CD4-positive, CD25-positive, alpha-beta regulatory T cell (primary cell): ENCODE results near the gene INPPL1. TPM values are rescaled to one million over a fixed set of nuclear protein-coding genes. Genes with fewer than 3 reads are reported as not detected.
"Not testable (repeated sequence)": the region's sequence is repeated elsewhere in the genome, so short reads cannot be mapped to it uniquely, and the experiment has no call there.

ENCODE experiments used
- ATAC-seq, 2 donors: fragments of 150-1000 bp; cut with Tn5 transposase; one replicate each; pipeline ENCODE4 v1.10.0; 2021; ENCODE audit warnings: low read depth in 2 of 2, moderate number of reproducible peaks in 2 of 2, moderate library complexity in 1 of 2
- DNase-seq, 3 donors: peaks; one replicate each; pipeline versions ENCODE4 v3.0.0 to v3.0.0-alpha.2; 2012 to 2022; ENCODE audit warnings: mixed read lengths in 1 of 3
- H3K27ac ChIP-seq: one replicate; pipeline ENCODE4 v1.7.0; 2013; ENCODE audit warnings: mild to moderate bottlenecking, low read length; ENCODE audit not compliant: insufficient read depth, poor library complexity, severe bottlenecking
- H3K27me3 ChIP-seq: one replicate; pipeline ENCODE4 v1.7.0; 2013; ENCODE audit warnings: low read length; ENCODE audit not compliant: control insufficient read depth, insufficient read depth
- H3K36me3 ChIP-seq: one replicate; pipeline ENCODE4 v1.7.0; 2013; ENCODE audit warnings: mild to moderate bottlenecking, low read length, moderate library complexity; ENCODE audit not compliant: control insufficient read depth, insufficient read depth
- H3K4me1 ChIP-seq: 2 replicates; pipeline ENCODE4 v1.7.0; 2013; ENCODE audit warnings: mild to moderate bottlenecking, low read length; ENCODE audit not compliant: insufficient read depth, control insufficient read depth, poor library complexity, severe bottlenecking
- H3K4me3 ChIP-seq: one replicate; pipeline ENCODE4 v1.7.0; 2013; ENCODE audit warnings: low read depth, mild to moderate bottlenecking, low read length, moderate library complexity
- H3K9me3 ChIP-seq, 2 experiments: 1 replicate in 1 of 2; 2 replicates in 1 of 2; pipeline ENCODE4 v1.7.0; 2013; ENCODE audit warnings: low read length in 2 of 2, mild to moderate bottlenecking in 1 of 2, moderate library complexity in 1 of 2; ENCODE audit not compliant: control insufficient read depth in 2 of 2
- H3K27ac Mint-ChIP-seq, 3 donors: one replicate each; pipeline ENCODE4 v1.8.0; 2020 to 2022; ENCODE audit warnings: mild to moderate bottlenecking in 3 of 3, mixed read lengths in 3 of 3, moderate library complexity in 2 of 3
- H3K27me3 Mint-ChIP-seq: one replicate; pipeline ENCODE4 v1.8.0; 2022; ENCODE audit warnings: mild to moderate bottlenecking, mixed read lengths
- H3K36me3 Mint-ChIP-seq: one replicate; pipeline ENCODE4 v1.8.0; 2020; ENCODE audit warnings: mixed read lengths
- H3K4me1 Mint-ChIP-seq, 4 donors: one replicate each; pipeline ENCODE4 v1.8.0; 2020 to 2022; ENCODE audit warnings: mixed read lengths in 4 of 4, mild to moderate bottlenecking in 1 of 4
- H3K4me3 Mint-ChIP-seq, 4 donors: one replicate each; pipeline ENCODE4 v1.8.0; 2020 to 2022; ENCODE audit warnings: mild to moderate bottlenecking in 4 of 4, mixed read lengths in 4 of 4, moderate library complexity in 3 of 4
- H3K9me3 Mint-ChIP-seq, 7 donors: one replicate each; pipeline ENCODE4 v1.8.0; 2020 to 2022; ENCODE audit warnings: mixed read lengths in 7 of 7, mild to moderate bottlenecking in 3 of 7, moderate library complexity in 2 of 7
- polyA plus RNA-seq, 4 donors: library from polyadenylated mRNA; unstranded; fragments of 300-500 nt; fragmentation: Illumina TruSeq; gene quantifications; one replicate each; pipeline ENCODE4 v1.2.3, GENCODE V29; 2021
- total RNA-seq: library from RNA; stranded (reverse); gene quantifications from one replicate; pipeline ENCODE4 v1.2.3, GENCODE V29; 2022

INPPL1 gene
- total and polyA plus RNA-seq, 5 donors from 2014 or later = 3.6 to 101 (median 4.3) TPM

DNA sequence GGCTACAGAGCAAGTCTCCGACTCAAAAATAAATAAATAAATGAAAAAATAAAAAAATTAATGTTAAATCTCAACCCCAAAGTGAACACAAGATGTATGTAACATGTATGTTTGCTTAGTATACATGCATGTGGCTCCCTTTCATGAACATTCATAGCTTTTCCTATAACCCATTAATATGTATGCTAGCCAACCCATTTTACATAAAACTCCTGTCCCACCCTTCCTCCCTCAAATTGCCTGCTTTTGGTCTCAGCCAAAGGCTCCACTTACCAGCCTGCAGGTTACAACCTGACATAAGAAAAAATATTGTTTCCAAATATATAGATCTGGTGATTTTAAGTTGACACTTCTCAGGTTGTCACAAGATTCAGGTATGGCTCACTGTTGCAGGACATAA, 36.3 kb upstream of the INPPL1 start:
- Histone ChIP-seq H3K4me1 (no peaks in the 10 kb centered on the region), H3K27ac (no peak overlapping the region), H3K4me3 (no peak overlapping the region), H3K27me3 (no peaks in the 10 kb centered on the region), H3K9me3 (no peaks in the 10 kb centered on the region), H3K36me3 (no peaks in the 10 kb centered on the region)
- no peak for ATAC-seq
- no peaks in the 10 kb centered on the region for H3K9me3 Mint-ChIP-seq
- no peak overlapping the region for H3K27ac Mint-ChIP-seq
- DNase-seq = no peak
- H3K27me3 Mint-ChIP-seq = peaks cover 5% of the 10 kb centered on the region
- H3K4me1 Mint-ChIP-seq = peaks cover 0 to 4% (median under 1%) of the 10 kb centered on the region in 4 donors
- H3K4me3 Mint-ChIP-seq = no peak overlapping the region
- no peaks in the 10 kb centered on the region for H3K36me3 Mint-ChIP-seq

GRCh38 chr11:72189455-72190250, 34.9 kb upstream of the INPPL1 start:
- ATAC-seq (no peak), DNase-seq (no peak)
- Histone ChIP-seq H3K36me3 (no peaks in the 10 kb centered on the region), H3K27me3 (no peaks in the 10 kb centered on the region), H3K9me3 (no peaks in the 10 kb centered on the region), H3K4me1 (no peaks in the 10 kb centered on the region), H3K27ac (no peak overlapping the region), H3K4me3 (no peak overlapping the region)
- no peak overlapping the region for H3K4me3 Mint-ChIP-seq
- no peaks in the 10 kb centered on the region for H3K9me3 Mint-ChIP-seq
- H3K36me3 Mint-ChIP-seq = no peaks in the 10 kb centered on the region
- no peak overlapping the region for H3K27ac Mint-ChIP-seq
- H3K27me3 Mint-ChIP-seq = no peaks in the 10 kb centered on the region
- no peaks in the 10 kb centered on the region for H3K4me1 Mint-ChIP-seq

- Mint-ChIP-seq H3K4me3 (no peak overlapping the region), H3K36me3 (no peaks in the 10 kb centered on the region), H3K27ac (peak overlapping the region in 1 of 3 donors; percentile 17), H3K27me3 (no peaks in the 10 kb centered on the region), H3K4me1 (no peaks in the 10 kb centered on the region), H3K9me3 (no peaks in the 10 kb centered on the region)
- H3K9me3 ChIP-seq = no peaks in the 10 kb centered on the region
- no peak overlapping the region for H3K4me3 ChIP-seq
- no peak for DNase-seq
- no peak for ATAC-seq
- no peaks in the 10 kb centered on the region for H3K36me3 ChIP-seq
- no peaks in the 10 kb centered on the region for H3K27me3 ChIP-seq
- H3K27ac ChIP-seq = no peak overlapping the region
- no peaks in the 10 kb centered on the region for H3K4me1 ChIP-seq
These were observed 33.9 kb upstream of the INPPL1 start for GRCh38 chr11:72190631-72191071.

GRCh38 chr11:72191961-72192381, 32.6 kb upstream of the INPPL1 start, which contains the start of gene FOLR1:
Gene FOLR1 (plus strand): TSS chr11:72192140. CDS start chr11:72192174, 34 bp downstream.
- Mint-ChIP-seq H3K9me3 (no peaks in the 10 kb centered on the region), H3K4me1 (no peaks in the 10 kb centered on the region), H3K27ac (no peak within 1 kb of the TSS), H3K36me3 (no peaks in the 10 kb centered on the region), H3K27me3 (no peaks in the 10 kb centered on the region), H3K4me3 (no peak within 1 kb of the TSS)
- no peak within 1 kb of the TSS for H3K4me3 ChIP-seq
- no peak for ATAC-seq
- H3K27me3 ChIP-seq = no peaks in the 10 kb centered on the region
- H3K9me3 ChIP-seq = no peaks in the 10 kb centered on the region
- no peaks in the 10 kb centered on the region for H3K4me1 ChIP-seq
- H3K27ac ChIP-seq = no peak within 1 kb of the TSS
- no peak for DNase-seq
- no peaks in the 10 kb centered on the region for H3K36me3 ChIP-seq

GRCh38 chr11:72195518-72196270, 28.9 kb upstream of the INPPL1 start:
- H3K27ac Mint-ChIP-seq = no peak overlapping the region
- ATAC-seq = no peak

DNA sequence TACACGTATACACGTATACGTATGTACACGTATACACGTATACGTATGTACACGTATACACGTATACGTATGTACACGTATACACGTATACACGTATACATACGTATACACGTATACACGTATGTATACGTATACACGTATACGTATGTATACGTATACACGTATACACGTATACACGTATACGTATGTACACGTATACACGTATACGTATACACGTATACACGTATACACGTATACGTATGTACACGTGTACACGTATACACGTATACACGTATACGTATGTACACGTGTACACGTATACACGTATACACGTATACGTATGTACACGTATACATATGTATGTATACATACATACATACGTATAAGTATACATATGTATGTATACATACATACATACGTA, 23.1 kb upstream of the INPPL1 start:
- not testable (repeated sequence) for H3K9me3 Mint-ChIP-seq, DNase-seq, H3K27me3 Mint-ChIP-seq, H3K9me3 ChIP-seq, H3K4me3 Mint-ChIP-seq, H3K36me3 Mint-ChIP-seq, H3K4me1 ChIP-seq, H3K27ac ChIP-seq, H3K36me3 ChIP-seq, ATAC-seq, H3K27ac Mint-ChIP-seq, H3K27me3 ChIP-seq, H3K4me3 ChIP-seq, H3K4me1 Mint-ChIP-seq

More at GRCh38 chr11:72195518-72196270, 28.9 kb upstream of the INPPL1 start:
- H3K4me3 Mint-ChIP-seq = no peak overlapping the region
- no peak overlapping the region for H3K4me3 ChIP-seq
- H3K36me3 ChIP-seq = no peaks in the 10 kb centered on the region
- no peaks in the 10 kb centered on the region for H3K9me3 Mint-ChIP-seq
- H3K36me3 Mint-ChIP-seq = no peaks in the 10 kb centered on the region
- H3K27me3 ChIP-seq = no peaks in the 10 kb centered on the region
- no peak for DNase-seq
- H3K27me3 Mint-ChIP-seq = no peaks in the 10 kb centered on the region
- no peaks in the 10 kb centered on the region for H3K9me3 ChIP-seq
- no peaks in the 10 kb centered on the region for H3K4me1 ChIP-seq
- no peaks in the 10 kb centered on the region for H3K4me1 Mint-ChIP-seq
- no peak overlapping the region for H3K27ac ChIP-seq

DNA sequence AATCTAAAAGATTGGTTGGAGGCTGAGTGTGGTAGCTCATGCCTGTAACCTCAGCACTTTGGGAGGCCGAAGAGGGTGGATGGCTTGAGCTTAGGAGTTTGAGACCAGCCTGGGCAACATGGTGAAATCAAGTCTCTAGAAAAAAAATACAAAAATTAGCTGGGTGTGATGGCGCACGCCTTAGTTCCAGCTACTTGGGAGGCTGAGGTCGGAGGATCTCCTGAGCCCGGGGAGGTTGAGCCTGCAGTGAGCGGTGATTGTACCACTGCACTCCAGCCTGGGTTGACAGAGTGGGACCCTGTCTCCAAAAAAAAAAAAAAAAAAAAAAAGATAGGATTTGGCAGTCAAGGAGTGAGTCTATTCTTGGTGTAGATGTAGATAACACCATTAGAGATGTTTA, 22.0 kb upstream of the INPPL1 start:
- no peaks in the 10 kb centered on the region for H3K4me1 ChIP-seq
- no peak overlapping the region for H3K27ac ChIP-seq
- H3K4me3 ChIP-seq = no peak overlapping the region
- no peaks in the 10 kb centered on the region for H3K27me3 ChIP-seq
- H3K4me1 Mint-ChIP-seq = peaks cover 3 to 7% (median 4%) of the 10 kb centered on the region in 4 donors
- no peaks in the 10 kb centered on the region for H3K36me3 Mint-ChIP-seq
- peaks cover 0 to 1% (median 0%) of the 10 kb centered on the region in 7 donors for H3K9me3 Mint-ChIP-seq
- DNase-seq (no peak), ATAC-seq (no peak)
- no peaks in the 10 kb centered on the region for H3K9me3 ChIP-seq
- no peak overlapping the region for H3K4me3 Mint-ChIP-seq
- H3K36me3 ChIP-seq = no peaks in the 10 kb centered on the region
- no peak overlapping the region for H3K27ac Mint-ChIP-seq
- H3K27me3 Mint-ChIP-seq = peaks cover 14% of the 10 kb centered on the region
